K562 (cell line): ENCODE measurements around the gene ZG16B. TPM values are rescaled to one million over a fixed set of nuclear protein-coding genes. Genes with fewer than 3 reads are reported as not detected.

Experiments used
- NFRKB ChIP-seq: fragments of 450-650 bp; IDR thresholded peaks from 2 replicates; pipeline ENCODE4 v1.6.1; 2016; ENCODE audit warnings: low read depth
- TCF3 ChIP-seq: sonication (generic); formaldehyde crosslinking; IDR thresholded peaks from 2 replicates; pipeline ENCODE4 v1.4.0; 2020; ENCODE audit warnings: mild to moderate bottlenecking, missing genetic modification reagents
- ZKSCAN3 ChIP-seq: fragments of 250-450 bp; sonication (Bioruptor Pico); IDR thresholded peaks from 2 replicates; pipeline ENCODE4 v1.4.0; 2020
- polyA plus RNA-seq, 8 experiments: library from polyadenylated mRNA; depleted of rRNA in 4 of 8; stranded (reverse) in 5 of 8; unstranded in 3 of 8; fragments of >200 nt; fragmentation: Nextera tagmentation in 2 of 8; fragmentation: Illumina TruSeq in 1 of 8; extraction: Ambion mirVana in 2 of 8; extraction: Trizol in 1 of 8; gene quantifications; 2 replicates each; pipeline versions ENCODE4 v1.2.1 to v1.2.3, GENCODE V29; 2011 to 2014; ENCODE audit warnings: inconsistent platforms in 1 of 8, missing spikeins in 1 of 8
- total RNA-seq, 7 experiments: library from RNA; depleted of rRNA in 6 of 7; stranded (reverse); fragments of >200 nt in 6 of 7; fragmentation: Illumina TruSeq in 2 of 7; extraction: Trizol in 2 of 7; gene quantifications; 2 replicates each; pipeline versions ENCODE4 v1.2.1 to v1.2.3, GENCODE V29; 2011 to 2021; ENCODE audit warnings: low replicate concordance in 1 of 7
- TF ChIP-seq, protein P1 (sequence below), 2 experiments: fragments of 450-650 bp in 1 of 2; sonication (generic) in 1 of 2; formaldehyde crosslinking in 1 of 2; IDR thresholded peaks in 1 of 2; conservative IDR thresholded peaks in 1 of 2; 2 replicates each; pipeline versions ENCODE4 v1.6.1 to v1.8.1; 2016 to 2023; ENCODE audit warnings: mild to moderate bottlenecking in 2 of 2, moderate library complexity in 2 of 2, inconsistent platforms in 1 of 2, missing genetic modification reagents in 1 of 2
- TF ChIP-seq, protein P2 (sequence below), 2 experiments: IDR thresholded peaks in 1 of 2; conservative IDR thresholded peaks in 1 of 2; 2 replicates each; pipeline ENCODE4 v1.6.1; 2016; ENCODE audit warnings: low read depth in 2 of 2, mild to moderate bottlenecking in 1 of 2, missing compliant biosample characterization in 1 of 2, missing genetic modification characterization in 1 of 2, moderate library complexity in 1 of 2

ZG16B gene
- total and polyA plus RNA-seq, 9 of the 15 experiments (the other 6 are each of a cell fraction or from before 2014, with no cell fraction given): 0.25 to 0.43 (median 0.34) TPM; not detected in 5

DNA sequence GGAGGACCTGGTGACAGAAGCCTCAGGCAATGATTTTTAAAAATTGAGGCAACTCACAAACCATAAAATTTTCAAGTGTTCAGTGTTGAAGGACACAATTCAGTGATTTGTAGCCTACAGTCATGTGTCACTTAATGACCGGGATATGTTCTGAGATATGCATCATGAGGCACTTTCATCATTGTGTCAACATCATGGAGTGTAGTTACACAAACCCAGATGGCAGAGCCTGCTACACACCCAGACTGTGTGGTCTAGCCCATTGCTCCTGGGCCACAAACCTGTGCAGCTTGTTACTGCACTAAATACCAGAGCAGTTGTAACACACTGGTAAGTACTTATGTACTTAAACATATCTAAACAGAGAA lies 30.3 kb upstream of the ZG16B start (continued):
- TF ChIP-seq, protein P1, sequence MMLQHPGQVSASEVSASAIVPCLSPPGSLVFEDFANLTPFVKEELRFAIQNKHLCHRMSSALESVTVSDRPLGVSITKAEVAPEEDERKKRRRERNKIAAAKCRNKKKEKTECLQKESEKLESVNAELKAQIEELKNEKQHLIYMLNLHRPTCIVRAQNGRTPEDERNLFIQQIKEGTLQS (IDR thresholded peaks at IDR 0.05): peak; percentile 28; the same call in 1 of the 2 replicates
- TF ChIP-seq, protein P1 (CRISPR knock-in tag; conservative IDR thresholded peaks at IDR 0.05): no peak
- TF ChIP-seq, protein P2, sequence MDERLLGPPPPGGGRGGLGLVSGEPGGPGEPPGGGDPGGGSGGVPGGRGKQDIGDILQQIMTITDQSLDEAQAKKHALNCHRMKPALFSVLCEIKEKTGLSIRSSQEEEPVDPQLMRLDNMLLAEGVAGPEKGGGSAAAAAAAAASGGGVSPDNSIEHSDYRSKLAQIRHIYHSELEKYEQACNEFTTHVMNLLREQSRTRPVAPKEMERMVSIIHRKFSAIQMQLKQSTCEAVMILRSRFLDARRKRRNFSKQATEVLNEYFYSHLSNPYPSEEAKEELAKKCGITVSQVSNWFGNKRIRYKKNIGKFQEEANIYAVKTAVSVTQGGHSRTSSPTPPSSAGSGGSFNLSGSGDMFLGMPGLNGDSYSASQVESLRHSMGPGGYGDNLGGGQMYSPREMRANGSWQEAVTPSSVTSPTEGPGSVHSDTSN (CRISPR knock-in tag; IDR thresholded peaks at IDR 0.05; ENCODE audit: low read depth): no peak
- TF ChIP-seq, protein P2 (tag; conservative IDR thresholded peaks at IDR 0.05; ENCODE audit: low read depth): peak; percentile 71
- TF ChIP-seq ZKSCAN3 (CRISPR knock-in tag) (peak; percentile 67; the same call in 1 of the 2 replicates), TCF3 (CRISPR knock-in tag) (no peak), NFRKB (no peak)
- TF ChIP-seq, all 486 proteins: peak for 7
